ENCODE measurements around the gene RAB11FIP4.
"Not testable (repeated sequence)": the region's sequence is repeated elsewhere in the genome, so short reads cannot be mapped to it uniquely, and the experiment has no call there.

RAB11FIP4 gene

DNA sequence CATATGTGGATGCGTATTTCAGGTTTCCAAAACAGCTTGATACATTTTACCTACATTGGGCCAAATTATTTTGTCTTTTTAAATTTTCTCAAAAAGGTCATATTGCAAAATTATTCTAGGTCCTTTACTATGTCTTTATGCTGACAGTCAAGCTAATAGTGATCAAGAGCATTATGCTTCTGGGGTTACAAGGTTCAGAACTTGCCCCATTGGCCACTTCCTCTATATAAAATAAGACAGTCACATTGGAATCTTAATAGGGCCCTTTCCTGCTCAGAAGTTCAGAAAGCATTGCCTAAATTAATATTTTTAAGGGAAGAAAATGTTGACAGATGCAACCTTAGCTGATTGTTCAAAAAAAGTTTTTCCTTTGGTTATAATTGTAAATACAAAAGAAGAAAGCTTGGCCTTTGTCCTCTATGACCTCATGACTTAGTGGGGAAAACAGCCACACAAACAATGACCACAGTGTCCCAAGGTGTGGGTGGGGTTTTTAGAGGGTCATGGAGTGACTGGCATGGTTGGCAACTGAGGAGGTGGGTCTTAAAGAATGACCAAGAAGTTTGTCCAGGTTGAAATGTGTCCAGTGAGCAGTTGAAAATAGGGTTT is 11.8 kb upstream of the RAB11FIP4 start:
- TF ChIP-seq CTCF (IDR thresholded peaks at IDR 0.05) (no peak), ZFX (IDR thresholded peaks at IDR 0.05; ENCODE audit: borderline replicate concordance) (no peak)
- no peak overlapping the region for H3K27ac ChIP-seq

DNA sequence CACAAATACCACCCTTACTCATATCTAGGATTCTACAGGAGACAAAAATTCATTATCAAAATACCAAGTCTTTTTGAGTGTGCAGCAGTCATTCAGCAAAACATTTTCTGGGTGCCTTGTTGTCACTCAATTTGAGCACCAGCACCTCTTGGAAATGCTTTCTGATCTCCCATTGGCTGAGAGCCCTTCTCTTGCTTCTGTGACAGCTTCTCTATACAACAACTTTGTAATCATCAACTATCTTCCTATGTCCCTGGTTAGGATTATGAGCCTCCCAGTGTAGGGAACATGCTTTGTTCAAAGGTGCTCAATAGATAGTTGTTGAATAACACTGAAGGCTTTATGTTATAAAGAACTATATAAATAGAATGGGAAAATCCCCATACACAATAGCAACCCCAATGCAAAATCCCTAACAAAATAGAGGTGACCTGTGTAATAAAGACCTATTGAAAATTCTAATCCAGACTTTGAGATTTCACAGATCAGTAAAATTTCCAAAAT is 10.3 kb upstream of the RAB11FIP4 start:
- TF ChIP-seq ZFX (IDR thresholded peaks at IDR 0.05; ENCODE audit: borderline replicate concordance) (no peak), CTCF (IDR thresholded peaks at IDR 0.05) (no peak)
- no peak overlapping the region for H3K27ac ChIP-seq

DNA sequence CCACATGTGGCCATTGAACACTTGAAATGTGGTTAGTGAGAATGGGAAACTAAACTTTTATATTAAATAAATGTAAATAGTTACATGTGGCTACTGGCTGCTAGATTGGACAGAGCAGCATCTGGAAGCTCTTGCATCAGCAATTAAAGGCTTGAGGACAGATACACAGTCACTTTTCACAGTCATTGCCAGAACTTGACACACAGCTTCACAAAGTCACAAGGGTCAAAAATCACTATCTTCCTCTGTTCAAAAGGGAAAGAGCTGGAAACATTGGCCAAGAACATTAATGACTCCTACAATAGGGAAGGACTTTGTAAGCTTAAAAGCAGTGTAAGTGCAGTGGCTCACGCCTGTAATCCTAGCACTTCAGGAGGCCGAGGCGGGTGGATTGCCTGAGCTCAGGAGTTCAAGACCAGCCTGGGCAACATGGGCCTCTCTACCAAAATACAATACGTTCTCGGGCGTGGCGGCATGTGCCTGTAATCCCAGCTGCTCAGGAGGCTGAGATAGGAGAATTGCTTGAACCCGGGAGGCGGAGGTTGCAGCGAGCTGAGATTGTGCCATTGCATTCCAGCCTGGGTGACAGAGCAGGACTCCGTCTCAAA is 8.7 kb upstream of the RAB11FIP4 start:
- not testable (repeated sequence) for H3K27ac ChIP-seq

- not testable (repeated sequence) for H3K27ac ChIP-seq
Observed at GRCh38 chr17:31383488-31383887, 8.0 kb upstream of the RAB11FIP4 start.

DNA sequence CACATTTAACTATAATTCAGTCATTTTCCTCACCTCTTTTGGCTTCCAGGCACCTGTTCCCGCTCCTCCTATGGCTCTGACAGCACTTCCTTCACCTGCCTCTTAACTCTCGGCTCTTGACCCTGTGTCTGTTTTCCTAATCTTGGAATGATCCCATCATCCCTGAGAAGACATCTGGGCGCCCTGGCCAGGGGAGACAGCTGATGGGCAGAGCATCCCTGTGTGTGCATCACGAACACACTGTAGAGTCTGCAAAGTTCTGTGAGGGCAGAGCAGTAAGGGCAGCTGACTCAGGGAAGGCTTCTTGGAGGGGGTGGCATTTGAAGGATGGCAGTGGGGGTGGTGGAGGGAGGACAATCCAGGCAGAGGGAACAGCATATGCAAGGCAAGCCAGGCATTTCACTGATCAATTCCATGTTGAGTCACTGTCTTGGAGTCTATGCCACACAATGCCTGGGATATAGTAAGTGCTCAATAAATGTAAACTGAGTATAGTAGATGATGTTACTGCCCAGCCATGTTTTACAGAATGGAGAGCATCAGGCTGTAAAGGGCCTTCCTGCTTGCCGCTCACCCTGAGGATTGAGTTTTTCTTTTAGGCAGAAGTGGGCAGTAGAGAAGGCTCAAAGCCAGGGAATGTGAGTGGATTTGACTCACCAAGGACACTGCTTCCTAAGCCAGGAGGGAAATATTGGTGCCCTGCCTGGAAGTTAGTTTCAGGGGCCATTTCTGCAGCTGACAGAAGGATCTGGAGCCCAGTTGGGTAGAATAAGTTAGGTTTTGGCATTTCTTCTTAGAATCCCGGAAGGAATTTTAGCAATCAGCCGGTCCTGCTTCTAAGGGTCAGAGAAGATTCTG is 5.8 kb upstream of the RAB11FIP4 start:
- TF ChIP-seq ZFX (IDR thresholded peaks at IDR 0.05; ENCODE audit: borderline replicate concordance): no peak
- TF ChIP-seq CTCF (IDR thresholded peaks at IDR 0.05): no peak
- H3K27ac ChIP-seq: no peak overlapping the region

DNA sequence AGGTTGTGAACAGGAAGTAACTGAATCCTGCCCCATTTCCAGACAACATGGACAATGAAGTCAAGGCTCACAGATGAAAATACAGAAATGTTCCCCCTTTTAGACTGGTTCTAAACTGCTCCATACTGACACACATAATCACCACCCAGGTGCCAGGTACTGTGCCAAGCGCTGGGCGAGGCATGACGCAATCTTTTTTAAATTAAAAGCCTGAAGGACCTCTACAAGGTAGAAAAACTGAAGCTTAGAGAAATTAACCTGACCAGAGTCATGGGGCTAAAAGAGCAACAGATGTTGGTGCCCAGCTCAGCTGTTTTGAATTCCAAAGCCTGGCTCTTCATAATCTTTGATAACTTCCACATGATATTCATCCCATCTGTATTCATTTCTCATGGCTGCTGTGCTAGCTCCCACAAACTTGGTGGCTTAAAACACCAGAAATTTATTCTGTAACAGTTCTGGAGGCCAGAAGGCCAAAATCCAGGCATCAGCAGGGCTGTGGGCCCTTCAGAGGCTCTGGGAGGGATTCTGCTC is 4.9 kb upstream of the RAB11FIP4 start:
- H3K27ac ChIP-seq: no peak overlapping the region
- TF ChIP-seq ZFX (IDR thresholded peaks at IDR 0.05; ENCODE audit: borderline replicate concordance) (no peak), CTCF (IDR thresholded peaks at IDR 0.05) (no peak)

GRCh38 chr17:31387438-31387837 is 4.0 kb upstream of the RAB11FIP4 start:
- H3K27ac ChIP-seq: no peak overlapping the region
- TF ChIP-seq ZFX (IDR thresholded peaks at IDR 0.05; ENCODE audit: borderline replicate concordance): no peak
- TF ChIP-seq CTCF (IDR thresholded peaks at IDR 0.05): no peak

GRCh38 chr17:31388351-31388750 is 3.1 kb upstream of the RAB11FIP4 start:
- no peak for TF ChIP-seq ZFX (IDR thresholded peaks at IDR 0.05; ENCODE audit: borderline replicate concordance)
- no peak for TF ChIP-seq CTCF (IDR thresholded peaks at IDR 0.05)

More at GRCh38 chr17:31388351-31388750, 3.1 kb upstream of the RAB11FIP4 start:
- H3K27ac ChIP-seq: no peak overlapping the region

Measured in 22Rv1 (cell line).